ENCODE measurements around the gene OCA2.
"Not testable (repeated sequence)": the region's sequence is repeated elsewhere in the genome, so short reads cannot be mapped to it uniquely, and the experiment has no call there.

OCA2 gene

DNA sequence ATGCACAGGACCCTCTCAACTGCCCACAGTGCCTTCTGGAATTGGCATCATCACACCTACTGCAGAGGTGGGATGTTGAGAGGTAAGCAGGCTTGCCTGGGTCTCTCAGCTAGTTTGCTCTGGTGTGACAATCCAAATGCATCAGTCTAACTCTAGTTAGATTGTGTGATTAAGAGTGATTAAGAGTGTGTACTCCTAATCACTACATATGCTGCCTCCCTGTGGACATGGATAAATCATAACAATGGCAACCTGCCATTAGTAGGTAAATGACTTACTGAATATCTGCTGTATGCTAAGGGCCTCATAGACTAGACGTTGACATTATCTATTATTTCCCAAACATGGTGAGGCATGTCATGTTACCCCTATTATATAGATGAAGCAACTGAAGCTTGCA is 342.1 kb downstream of the OCA2 start:
- DNase-seq = no peak

DNA sequence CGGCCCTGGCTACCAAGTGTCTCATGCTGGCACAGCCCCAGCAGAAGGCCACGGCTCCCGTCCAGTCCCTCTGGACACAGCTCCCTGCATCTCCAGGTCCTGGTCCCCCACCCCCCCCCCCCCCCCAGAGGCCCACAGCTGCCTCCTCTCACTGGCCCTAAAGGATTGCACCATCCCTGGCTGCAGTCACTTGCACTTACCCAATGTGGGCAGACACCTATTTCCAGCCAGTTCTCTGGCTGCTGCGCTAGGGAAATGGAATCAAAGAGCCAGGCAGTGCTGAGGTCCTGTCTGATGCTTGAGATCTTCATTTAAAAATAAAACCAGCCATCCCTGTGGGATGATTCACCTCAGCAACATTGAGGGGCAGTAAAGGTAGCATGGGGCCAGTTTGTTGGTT is 346.4 kb downstream of the OCA2 start:
- no peak for DNase-seq

DNA sequence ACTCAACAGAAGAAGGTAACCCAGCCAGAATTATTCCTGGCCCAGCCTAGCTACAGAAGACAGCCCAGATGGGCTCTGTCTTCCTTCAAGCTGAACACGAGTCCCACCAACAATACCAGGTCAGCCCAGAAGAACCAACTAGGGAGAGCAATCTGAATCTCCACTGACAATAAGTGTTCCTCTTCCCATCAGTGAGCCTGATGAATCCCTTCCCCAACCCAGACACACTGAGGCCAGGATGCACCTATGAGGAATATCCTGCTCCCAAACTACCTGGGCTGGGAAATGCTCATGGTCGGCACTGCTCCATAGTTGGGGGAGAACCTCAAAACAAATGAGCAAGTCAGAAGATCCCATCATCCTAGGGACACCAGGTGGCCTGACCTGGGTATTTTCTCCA is 351.1 kb downstream of the OCA2 start:
- no peak for DNase-seq

DNA sequence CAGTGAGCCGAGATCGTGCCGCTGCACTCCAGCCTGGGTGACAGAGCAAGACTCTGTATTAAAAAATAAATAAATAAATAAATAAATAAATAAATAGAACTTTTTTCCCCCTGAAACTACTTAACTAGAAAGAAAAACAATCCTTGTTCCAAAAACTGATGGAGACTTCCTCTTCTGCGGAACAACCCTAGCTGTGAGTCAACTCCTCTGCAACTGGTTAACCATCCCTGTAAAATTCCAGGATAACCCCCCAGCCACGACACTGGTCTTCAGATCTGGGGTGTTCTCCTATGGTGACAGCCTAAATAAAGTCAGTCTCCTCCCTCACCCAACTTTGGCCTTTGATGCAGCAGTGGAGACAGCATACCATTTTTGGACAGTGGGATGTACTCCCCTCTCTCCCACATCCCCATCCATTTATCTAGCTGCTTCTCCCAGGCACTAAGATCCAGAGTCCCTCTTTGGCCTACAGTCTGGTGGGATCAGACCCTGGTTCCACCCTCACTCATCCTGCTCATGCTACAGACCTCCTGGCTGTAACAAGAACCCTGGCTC is 352.6 kb downstream of the OCA2 start:
- no peak for DNase-seq

GRCh38 chr15:27744641-27745040 is 354.5 kb downstream of the OCA2 start:
- DNase-seq = no peak

- DNase-seq = no peak
Measured at GRCh38 chr15:27743638-27744037, 355.5 kb downstream of the OCA2 start.

GRCh38 chr15:27742751-27743477 is 356.2 kb downstream of the OCA2 start:
- no peak for DNase-seq

- DNase-seq = no peak
Measured at GRCh38 chr15:27741226-27741860, 357.8 kb downstream of the OCA2 start.

GRCh38 chr15:27734785-27735495 is 364.2 kb downstream of the OCA2 start:
- no peak for DNase-seq

DNA sequence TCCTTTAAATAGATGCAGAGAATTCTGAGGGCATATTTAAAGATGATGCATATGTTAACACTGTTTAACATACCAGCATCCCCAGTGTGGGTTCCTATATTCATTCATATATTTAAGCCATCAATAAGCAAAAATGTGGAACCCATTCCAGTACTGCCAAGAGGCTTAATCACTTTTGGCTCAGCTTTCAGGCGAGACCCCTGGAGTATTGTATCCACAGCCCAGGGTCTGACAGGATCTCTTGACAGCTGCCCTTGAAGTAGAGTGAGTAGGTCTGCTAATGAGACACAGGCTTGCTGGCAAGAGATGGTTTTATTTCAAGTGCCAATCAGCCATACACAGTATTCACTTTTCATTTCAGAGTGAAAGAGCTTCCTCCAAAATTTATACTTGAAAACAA is 367.3 kb downstream of the OCA2 start:
- no peak for DNase-seq

DNA sequence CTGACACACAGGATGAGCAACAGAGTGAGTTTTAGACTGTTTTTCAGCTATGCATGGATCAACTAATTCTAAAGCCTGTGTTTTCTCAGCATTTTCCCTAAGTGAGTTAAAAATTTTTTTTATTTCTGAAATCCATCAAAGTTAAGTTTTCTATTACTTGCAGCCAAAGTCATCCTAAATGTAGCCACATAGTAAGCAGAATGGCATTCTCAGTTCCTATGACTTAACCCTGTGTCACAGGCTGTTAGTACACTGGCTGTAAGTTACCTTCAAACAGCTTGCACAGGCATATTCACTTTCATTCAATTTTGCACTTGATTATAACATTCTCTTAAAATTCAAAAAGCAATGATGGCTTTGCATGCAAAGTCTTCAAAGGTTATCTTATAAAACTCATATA is 368.2 kb downstream of the OCA2 start:
- DNase-seq = no peak

DNA sequence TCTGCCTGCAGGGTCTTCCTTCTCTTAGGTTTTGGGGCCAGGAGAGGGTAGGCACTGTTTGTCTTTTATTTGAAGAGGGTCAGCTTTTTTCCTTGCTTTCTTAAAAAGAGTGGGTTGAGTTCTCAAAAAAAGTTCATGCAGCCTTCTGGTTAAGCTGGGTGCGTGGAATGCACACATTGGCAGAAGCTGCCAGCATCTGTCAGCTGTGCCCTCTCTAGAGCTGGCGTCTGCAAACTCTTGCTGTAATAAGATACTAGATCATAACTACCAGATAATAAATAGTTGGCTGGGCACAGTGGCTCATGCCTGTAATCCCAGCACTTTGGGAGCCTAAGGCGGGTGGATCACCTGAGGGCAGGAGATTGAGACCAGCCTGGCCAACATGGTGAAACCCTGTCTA is 373.4 kb downstream of the OCA2 start:
- DNase-seq = no peak

DNA sequence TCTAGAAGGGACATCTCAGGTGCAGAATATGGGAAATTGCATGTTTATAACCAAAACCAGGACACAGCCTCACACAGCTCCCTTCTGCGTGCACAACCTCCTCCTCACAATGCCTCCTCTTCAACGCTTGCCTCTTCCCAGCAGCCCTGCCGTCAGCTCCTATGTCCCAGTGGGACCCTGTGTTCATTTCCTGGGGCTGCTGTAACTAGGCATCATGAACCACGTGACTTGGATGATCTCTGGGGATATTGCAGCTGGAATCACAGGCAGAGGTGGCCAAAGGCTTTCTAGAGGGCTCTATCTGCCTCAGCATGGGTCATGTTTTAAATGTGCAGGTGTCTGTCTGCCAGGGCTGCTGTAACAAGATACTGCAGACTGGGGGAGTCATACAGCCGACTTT is 375.3 kb downstream of the OCA2 start:
- DNase-seq = no peak

GRCh38 chr15:27722102-27722501 is 377.0 kb downstream of the OCA2 start:
- no peak for DNase-seq

DNA sequence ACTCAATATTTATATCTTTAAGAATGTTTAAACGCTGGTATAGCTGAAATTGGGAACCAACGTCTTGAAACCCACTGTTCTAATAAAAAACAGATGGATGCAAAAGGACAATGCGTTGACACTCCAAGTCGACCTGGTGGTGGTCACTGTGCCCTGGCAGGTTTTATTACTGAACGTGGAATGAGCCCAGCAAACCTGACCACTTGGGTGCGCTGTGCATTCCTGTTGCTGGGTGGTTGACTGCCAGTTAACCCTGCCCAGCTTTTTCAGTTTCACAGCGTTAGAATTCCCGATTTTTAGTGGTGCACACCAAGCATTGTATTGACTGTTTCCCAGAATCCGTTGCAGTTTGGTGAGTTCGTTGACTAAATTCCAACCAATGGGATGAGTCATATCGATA is 384.4 kb downstream of the OCA2 start:
- DNase-seq = no peak

DNA sequence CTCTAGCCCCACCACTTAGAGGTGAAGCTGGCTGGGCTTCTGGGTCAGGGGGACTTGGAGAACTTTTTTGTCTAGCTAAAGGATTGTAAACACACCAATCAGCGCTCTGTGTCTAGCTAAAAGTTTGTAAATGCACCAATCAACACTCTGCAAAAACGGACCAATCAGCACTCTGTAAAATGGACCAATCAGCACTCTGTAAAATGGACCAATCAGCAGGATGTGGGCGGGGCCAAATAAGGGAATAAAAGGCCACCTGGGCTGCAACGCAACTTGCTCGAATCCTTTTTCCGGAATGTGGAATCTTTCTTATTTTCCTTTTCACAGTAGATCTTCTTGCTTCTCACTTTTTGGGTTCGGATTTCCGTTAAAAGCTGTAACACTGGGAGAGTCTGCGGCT is 385.3 kb downstream of the OCA2 start:
- not testable (repeated sequence) for DNase-seq

DNA sequence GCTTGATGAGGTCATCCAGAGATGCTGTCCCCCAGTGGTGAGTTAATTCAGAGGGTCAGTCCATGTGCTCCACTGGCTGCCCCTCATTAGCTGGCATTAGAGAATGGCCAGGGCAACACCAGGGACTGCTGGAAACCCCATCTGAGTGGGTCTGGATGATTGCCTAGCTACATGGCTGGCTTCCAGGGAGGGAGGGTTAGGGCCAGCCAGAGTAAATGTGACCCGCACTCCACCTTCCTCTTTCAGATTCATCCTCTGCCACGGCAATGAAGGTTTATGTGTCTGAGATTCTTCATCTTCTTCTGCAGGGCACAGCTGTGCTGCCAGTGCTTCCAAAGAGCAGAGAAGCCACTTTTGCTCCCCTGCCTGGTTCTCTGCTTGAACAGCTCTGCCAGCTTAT is 391.9 kb downstream of the OCA2 start:
- DNase-seq = no peak

DNA sequence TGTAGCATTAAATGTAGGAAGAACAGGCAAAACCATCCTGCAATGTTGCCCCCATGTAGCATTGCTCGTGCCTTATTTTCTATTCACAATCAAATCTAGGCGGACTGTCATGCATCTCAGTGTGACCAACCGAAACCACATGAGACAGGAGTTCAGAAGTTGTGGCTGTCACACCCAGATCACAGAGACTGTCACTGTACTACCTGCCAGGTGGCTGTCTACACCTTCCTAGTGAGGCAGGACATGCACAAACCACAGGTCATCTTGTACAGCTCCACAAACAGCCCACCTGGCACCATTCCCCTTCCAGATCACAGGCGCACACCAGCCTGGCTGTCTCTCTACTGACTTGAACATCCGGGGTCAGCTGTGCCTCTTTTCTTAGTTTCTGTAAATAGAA is 392.8 kb downstream of the OCA2 start:
- no peak for DNase-seq

GRCh38 chr15:27705056-27705455 is 394.1 kb downstream of the OCA2 start:
- no peak for DNase-seq
